ENCODE results near the gene IL1F10. TPM values are rescaled to one million over a fixed set of nuclear protein-coding genes. Genes with fewer than 3 reads are reported as not detected.
"Not testable (repeated sequence)": the region's sequence is repeated elsewhere in the genome, so short reads cannot be mapped to it uniquely, and the experiment has no call there.

The IL1F10 gene
- polyA plus RNA-seq, 3 donors = not detected

GRCh38 chr2:113081488-113082210 lies 13.9 kb downstream of the IL1F10 start:
- no peak for DNase-seq

- no peak for DNase-seq
These were observed 15.5 kb downstream of the IL1F10 start for GRCh38 chr2:113083296-113083695.

GRCh38 chr2:113084249-113085000 lies 16.7 kb downstream of the IL1F10 start:
- DNase-seq = no peak

GRCh38 chr2:113085542-113085941 lies 17.8 kb downstream of the IL1F10 start:
- no peak for DNase-seq

- no peak for DNase-seq
These were observed 20.6 kb downstream of the IL1F10 start for GRCh38 chr2:113088213-113088992.

GRCh38 chr2:113089916-113090315 lies 22.1 kb downstream of the IL1F10 start:
- DNase-seq = no peak

- DNase-seq = no peak
These were observed 23.6 kb downstream of the IL1F10 start for GRCh38 chr2:113091231-113091896.

- DNase-seq = no peak
These were observed 25.3 kb downstream of the IL1F10 start for GRCh38 chr2:113092864-113093612.

- DNase-seq = no peak
These were observed 25.8 kb downstream of the IL1F10 start for GRCh38 chr2:113093613-113093977.

GRCh38 chr2:113096306-113096705 lies 28.5 kb downstream of the IL1F10 start:
- DNase-seq = not testable (repeated sequence)

- DNase-seq = not testable (repeated sequence)
These were observed 29.3 kb downstream of the IL1F10 start for GRCh38 chr2:113096842-113097618.

- no peak for DNase-seq
These were observed 30.3 kb downstream of the IL1F10 start for GRCh38 chr2:113098041-113098440.

GRCh38 chr2:113098532-113098931 lies 30.8 kb downstream of the IL1F10 start:
- DNase-seq = no peak

GRCh38 chr2:113102133-113102532 lies 34.4 kb downstream of the IL1F10 start:
- DNase-seq = no peak

- no peak for DNase-seq
These were observed 35.5 kb downstream of the IL1F10 start for GRCh38 chr2:113103277-113103676.

GRCh38 chr2:113104054-113104611 lies 36.4 kb downstream of the IL1F10 start:
- DNase-seq = no peak

GRCh38 chr2:113105047-113105785 lies 37.4 kb downstream of the IL1F10 start:
- DNase-seq = no peak

GRCh38 chr2:113111121-113111520 lies 43.4 kb downstream of the IL1F10 start:
- DNase-seq = no peak

- no peak for DNase-seq
These were observed 44.1 kb downstream of the IL1F10 start for GRCh38 chr2:113111823-113112287.

All from renal pelvis (tissue), 4 donors.